IPS-18a (cell line): ENCODE results near the gene RAET1E.
"Not testable (repeated sequence)": the region's sequence is repeated elsewhere in the genome, so short reads cannot be mapped to it uniquely, and the experiment has no call there.

Experiments used
- H3K27ac ChIP-seq: one replicate; pipeline ENCODE4 v1.5.1; 2013; ENCODE audit warnings: low read length
- H3K27me3 ChIP-seq: one replicate; pipeline ENCODE4 v1.6.1; 2013; ENCODE audit warnings: mild to moderate bottlenecking, low read length; ENCODE audit not compliant: control insufficient read depth, insufficient read depth
- H3K36me3 ChIP-seq: one replicate; pipeline ENCODE4 v1.6.1; 2013; ENCODE audit warnings: low read depth, low read length; ENCODE audit not compliant: control insufficient read depth
- H3K4me1 ChIP-seq: one replicate; pipeline ENCODE4 v1.6.1; 2013; ENCODE audit warnings: low read depth, low read length; ENCODE audit not compliant: control insufficient read depth
- H3K4me3 ChIP-seq: one replicate; pipeline ENCODE4 v1.5.1; 2013; ENCODE audit warnings: low read length
- H3K9ac ChIP-seq: one replicate; pipeline ENCODE4 v1.6.1; 2013; ENCODE audit warnings: mild to moderate bottlenecking, low read length, moderate library complexity
- H3K9me3 ChIP-seq: one replicate; pipeline ENCODE4 v1.6.1; 2013; ENCODE audit warnings: low read depth, low read length; ENCODE audit not compliant: control insufficient read depth

RAET1E gene, protein sequence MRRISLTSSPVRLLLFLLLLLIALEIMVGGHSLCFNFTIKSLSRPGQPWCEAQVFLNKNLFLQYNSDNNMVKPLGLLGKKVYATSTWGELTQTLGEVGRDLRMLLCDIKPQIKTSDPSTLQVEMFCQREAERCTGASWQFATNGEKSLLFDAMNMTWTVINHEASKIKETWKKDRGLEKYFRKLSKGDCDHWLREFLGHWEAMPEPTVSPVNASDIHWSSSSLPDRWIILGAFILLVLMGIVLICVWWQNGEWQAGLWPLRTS

DNA sequence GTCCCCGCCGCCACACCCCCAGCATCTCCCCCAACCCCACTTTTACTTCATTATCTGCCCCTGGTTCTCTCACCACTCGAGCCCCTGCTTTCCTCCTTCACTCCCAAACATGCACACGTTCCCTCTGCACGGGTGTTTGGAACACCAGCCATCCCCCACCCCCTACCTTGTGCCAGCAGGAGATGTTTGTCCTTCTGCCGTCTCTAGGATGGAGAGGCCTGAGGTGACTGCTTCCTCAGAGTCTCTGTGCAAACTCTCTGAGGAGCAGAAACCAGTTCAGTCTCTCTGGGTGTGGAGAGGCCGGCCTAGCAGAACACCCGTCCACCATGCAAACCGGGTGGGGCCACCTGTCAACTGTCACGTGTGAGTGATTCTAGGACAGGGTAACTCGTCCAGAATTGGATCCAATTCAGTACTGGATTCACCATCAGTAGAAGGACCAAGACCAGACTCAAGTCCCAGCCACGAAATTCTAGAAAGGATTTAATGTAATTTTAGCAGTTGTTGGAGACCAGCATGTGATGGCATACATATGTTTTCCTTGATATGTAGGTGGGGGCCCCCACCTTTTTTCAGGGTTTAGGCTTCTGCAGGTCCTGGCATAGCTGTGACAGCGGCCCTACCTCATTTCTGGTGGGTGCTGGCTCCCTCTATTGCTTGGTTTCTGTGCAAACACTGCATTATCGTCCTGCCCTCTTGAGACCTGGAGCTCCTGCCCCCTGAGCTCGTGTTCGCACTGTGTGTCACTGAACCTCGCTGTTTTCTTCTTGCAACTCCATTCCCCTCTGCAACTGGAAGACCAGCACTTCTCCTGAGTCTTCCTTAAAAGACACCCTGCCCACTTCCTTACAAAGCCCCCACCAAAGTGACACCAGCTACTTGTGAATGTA, at the start of gene RAET1E:
Gene RAET1E, minus strand, starts transcription at position 259 of the 890 bp plus-strand sequence. CDS start 7,212 bp downstream, outside the sequence.
- H3K4me3 ChIP-seq = no peak within 1 kb of the TSS
- H3K36me3 ChIP-seq = no peaks in the 10 kb centered on the region
- H3K27ac ChIP-seq = no peak within 1 kb of the TSS
- H3K9me3 ChIP-seq = no peaks in the 10 kb centered on the region
- no peaks in the 10 kb centered on the region for H3K27me3 ChIP-seq
- H3K9ac ChIP-seq = no peak within 1 kb of the TSS
- no peaks in the 10 kb centered on the region for H3K4me1 ChIP-seq

DNA sequence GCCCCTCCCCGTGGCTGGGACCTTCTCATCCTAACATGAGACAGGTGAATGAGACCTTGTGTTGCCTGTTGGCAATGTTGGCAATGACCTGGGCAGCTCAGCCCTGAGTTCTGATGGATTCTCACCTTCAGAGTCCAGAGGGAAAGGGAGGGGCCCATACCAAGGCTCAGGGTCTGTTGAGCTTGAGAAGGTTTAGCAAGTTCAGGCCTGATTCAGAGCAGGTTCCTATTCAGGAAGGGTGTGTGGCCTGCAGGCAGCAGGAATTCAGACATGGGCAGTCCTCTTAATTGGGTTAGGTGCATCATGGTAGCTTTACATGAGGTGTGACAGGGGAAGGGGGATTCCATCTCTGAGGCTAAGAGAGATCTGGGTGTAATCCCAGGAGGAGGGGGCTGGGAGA, 49.6 kb upstream of the RAET1E start:
- H3K9ac ChIP-seq, H3K27ac ChIP-seq, H3K4me1 ChIP-seq, H3K36me3 ChIP-seq, H3K9me3 ChIP-seq, H3K4me3 ChIP-seq: not testable (repeated sequence)
- H3K27me3 ChIP-seq = peaks cover 76% of the 10 kb centered on the region

DNA sequence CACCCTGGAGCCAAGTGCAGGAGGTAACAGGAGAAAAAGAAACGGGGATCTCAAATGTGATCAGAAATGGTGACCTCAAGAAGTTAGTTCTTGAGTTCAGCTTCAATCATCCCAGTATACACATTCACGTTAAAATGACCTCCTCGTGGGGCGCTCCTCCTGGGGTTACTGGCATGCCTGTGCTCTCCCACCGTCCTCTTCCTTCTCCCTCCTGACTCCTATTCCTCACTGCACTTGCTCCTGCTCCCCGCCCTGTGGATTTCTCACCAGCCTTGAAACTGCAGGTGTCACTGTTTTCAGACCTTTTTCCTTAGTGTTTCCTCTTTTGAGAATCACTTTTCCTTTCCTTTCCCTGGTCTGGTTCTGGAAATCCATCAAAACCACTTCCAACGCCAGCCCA, 48.7 kb upstream of the RAET1E start:
- peaks cover 76% of the 10 kb centered on the region for H3K27me3 ChIP-seq
- not testable (repeated sequence) for H3K27ac ChIP-seq, H3K9ac ChIP-seq, H3K9me3 ChIP-seq, H3K4me1 ChIP-seq, H3K36me3 ChIP-seq, H3K4me3 ChIP-seq

DNA sequence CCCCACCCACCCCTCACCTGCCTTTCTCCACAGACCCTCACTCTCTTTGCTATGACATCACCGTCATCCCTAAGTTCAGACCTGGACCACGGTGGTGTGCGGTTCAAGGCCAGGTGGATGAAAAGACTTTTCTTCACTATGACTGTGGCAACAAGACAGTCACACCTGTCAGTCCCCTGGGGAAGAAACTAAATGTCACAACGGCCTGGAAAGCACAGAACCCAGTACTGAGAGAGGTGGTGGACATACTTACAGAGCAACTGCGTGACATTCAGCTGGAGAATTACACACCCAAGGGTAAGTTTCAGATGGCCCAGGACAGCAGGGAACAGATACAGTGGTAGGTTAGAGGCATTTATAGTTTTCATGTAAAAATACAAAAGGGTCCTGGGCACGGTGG, 47.4 kb upstream of the RAET1E start:
- peaks cover 76% of the 10 kb centered on the region for H3K27me3 ChIP-seq
- not testable (repeated sequence) for H3K27ac ChIP-seq, H3K9me3 ChIP-seq, H3K9ac ChIP-seq, H3K4me3 ChIP-seq, H3K36me3 ChIP-seq, H3K4me1 ChIP-seq

DNA sequence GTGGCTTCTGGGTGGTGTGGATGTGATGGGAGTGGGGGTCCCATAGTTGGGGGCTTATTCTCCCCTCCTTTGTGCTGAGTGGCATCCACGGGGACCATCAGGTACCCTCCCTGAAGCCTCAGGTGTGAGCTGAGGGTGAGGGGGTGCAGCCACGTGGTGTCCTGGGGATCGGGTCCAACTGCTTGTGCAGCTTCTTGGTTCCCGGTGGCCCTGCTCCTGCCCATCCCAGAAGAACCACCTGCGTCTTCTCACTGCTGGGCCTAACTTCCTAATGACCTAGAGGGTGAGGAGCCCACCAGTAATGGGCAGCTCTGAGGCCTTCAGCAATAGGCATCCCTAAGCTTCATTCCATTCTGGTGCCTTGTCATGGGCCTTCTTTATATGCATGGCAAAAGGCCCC, 45.4 kb upstream of the RAET1E start:
- not testable (repeated sequence) for H3K36me3 ChIP-seq, H3K27ac ChIP-seq, H3K9ac ChIP-seq, H3K4me1 ChIP-seq, H3K9me3 ChIP-seq, H3K4me3 ChIP-seq
- H3K27me3 ChIP-seq = peaks cover 76% of the 10 kb centered on the region

DNA sequence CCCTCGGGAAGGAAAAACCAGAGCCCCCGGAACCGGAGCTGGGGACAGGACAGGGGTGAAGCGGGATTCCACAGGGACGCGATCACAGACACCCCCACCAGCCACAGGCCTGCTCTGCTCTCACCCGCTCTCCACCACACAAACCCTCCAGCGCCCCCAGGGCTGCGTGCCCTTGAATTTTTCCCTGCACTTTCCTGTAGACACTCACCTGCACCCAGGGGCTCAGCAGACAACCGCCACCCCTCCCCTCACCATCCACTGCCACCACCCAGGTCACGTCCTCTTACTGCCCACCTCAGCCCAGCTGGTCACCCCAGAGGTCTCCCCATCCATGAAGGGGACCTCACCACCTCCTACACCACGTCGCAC, 44.5 kb upstream of the RAET1E start:
- Histone ChIP-seq H3K27ac (no peak overlapping the region), H3K9me3 (no peaks in the 10 kb centered on the region), H3K4me3 (peak overlapping the region; percentile 69), H3K27me3 (peaks cover 78% of the 10 kb centered on the region), H3K36me3 (no peaks in the 10 kb centered on the region), H3K9ac (no peak overlapping the region), H3K4me1 (no peaks in the 10 kb centered on the region)

DNA sequence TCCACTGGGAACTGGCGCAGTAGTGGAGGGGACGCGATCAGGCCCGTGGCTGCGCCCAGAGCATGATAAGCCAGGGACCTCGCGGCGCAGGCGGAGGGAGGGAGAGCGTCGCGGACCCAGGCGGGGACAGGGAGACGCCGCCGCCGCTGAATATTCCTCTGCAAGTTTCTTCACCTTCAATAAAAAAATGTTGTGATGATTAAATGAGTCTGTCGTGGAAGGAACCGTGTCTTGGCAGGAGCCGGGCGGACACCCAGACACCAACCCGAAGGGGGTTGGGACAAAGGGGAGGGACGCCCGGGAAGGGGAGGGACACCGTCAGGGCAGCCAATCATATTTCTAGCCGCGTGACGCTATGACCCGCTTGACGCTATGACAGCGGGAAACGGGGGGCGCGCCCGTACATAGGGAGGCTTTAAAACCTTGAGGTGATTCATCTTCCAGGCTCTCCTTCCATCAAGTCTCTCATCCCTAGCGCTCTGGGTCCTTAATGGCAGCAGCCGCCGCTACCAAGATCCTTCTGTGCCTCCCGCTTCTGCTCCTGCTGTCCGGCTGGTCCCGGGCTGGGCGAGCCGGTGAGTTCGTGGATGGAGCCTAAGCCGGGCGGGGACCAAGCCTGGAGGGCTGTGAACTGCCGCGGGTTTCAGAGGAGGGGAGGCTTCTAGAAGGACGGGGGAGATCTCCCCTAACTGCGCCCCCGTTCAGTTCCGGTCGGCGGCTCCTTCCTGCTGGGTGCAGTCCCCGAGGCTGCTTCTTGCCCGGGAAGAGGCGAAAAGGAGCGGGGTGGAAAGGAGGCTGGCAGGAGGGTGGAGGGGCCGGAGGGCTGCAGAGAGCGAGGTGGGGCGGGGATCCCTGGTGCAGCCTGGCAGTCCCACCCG, 43.9 kb upstream of the RAET1E start, which contains the start of gene ULBP2:
Gene ULBP2, plus strand, starts transcription at position 432 of the 878 bp plus-strand sequence. Its CDS starts 59 bp downstream, at position 491.
- Histone ChIP-seq H3K4me3 (peak within 1 kb of the TSS; percentile 69), H3K27ac (no peak within 1 kb of the TSS), H3K27me3 (peaks cover 83% of the 10 kb centered on the region), H3K9ac (no peak within 1 kb of the TSS), H3K4me1 (no peaks in the 10 kb centered on the region), H3K9me3 (no peaks in the 10 kb centered on the region), H3K36me3 (no peaks in the 10 kb centered on the region)

DNA sequence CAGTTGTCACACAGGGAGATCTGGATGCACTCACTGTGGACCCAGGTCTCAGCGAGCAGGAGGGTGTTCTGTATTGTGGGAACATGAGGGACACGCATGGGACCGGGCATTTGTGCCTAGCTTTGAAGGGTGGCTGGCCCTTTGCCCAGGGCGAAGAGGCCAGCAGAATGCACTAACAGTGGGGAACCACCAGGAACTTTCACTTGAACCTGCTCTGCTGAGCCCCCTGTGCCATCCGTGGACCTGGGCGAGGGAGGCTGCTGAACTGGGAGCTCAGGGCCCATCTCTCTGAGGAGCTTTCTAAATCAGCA, 42.7 kb upstream of the RAET1E start:
- peaks cover 87% of the 10 kb centered on the region for H3K27me3 ChIP-seq

DNA sequence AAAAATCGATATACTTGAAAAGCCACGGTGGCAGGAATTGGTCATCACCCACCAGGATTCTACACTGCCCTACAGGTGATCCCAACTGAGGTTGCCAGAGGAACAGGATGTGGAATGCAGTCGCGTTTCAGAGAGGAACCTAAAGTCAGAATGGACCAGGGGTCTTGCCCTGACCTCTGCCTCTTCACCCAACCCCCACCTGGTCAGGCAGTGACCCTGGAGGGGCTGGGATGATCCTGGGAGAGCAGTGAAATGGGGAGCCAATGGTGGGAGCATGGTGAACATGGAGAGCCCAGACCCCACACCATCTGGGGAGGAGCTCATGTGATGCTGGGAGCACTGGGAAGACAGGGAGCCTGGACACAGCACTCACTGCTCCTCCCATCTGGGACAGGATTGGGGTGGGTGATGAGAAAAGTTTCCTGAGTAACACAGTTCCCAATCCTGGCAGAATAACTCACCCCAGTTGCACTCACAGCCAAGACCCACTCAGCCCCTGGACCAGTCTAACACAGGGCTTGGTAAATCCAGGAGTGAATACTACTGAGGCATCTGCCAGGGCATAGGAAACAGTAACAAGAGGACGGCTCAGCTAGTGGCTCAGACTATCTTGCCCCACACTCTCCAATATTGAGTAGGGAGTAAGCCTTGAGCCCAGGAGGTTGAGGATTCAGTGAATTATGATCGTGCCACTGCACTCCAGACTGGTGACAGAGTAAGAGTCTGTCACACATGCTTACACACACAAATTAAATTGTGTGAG, 42.2 kb upstream of the RAET1E start:
- Histone ChIP-seq H3K27ac (no peak overlapping the region), H3K4me1 (no peaks in the 10 kb centered on the region), H3K9ac (no peak overlapping the region), H3K36me3 (no peaks in the 10 kb centered on the region), H3K9me3 (no peaks in the 10 kb centered on the region), H3K27me3 (peaks cover 92% of the 10 kb centered on the region), H3K4me3 (no peak overlapping the region)

More for the DNA sequence above, 42.7 kb upstream of the RAET1E start:
- H3K4me1 ChIP-seq = no peaks in the 10 kb centered on the region
- no peaks in the 10 kb centered on the region for H3K9me3 ChIP-seq
- H3K27ac ChIP-seq = no peak overlapping the region
- H3K36me3 ChIP-seq = no peaks in the 10 kb centered on the region
- H3K9ac ChIP-seq = no peak overlapping the region
- no peak overlapping the region for H3K4me3 ChIP-seq

DNA sequence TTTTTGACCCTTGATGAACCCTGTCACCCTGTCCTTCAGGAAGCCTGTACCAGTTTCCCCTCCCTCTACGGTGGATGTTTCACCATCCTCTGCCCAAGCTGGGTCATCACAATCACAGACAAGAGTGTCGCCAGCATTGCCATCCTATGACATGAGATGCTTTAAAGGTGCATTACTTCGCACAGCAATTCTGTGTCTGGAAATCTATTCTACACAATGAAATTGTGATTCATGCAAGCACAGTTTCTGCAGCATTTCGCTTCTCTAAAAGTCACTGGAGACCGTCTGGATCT, 41.4 kb upstream of the RAET1E start:
- Histone ChIP-seq H3K4me3 (no peak overlapping the region), H3K27me3 (peaks cover 100% of the 10 kb centered on the region)

More for the DNA sequence above, 41.4 kb upstream of the RAET1E start:
- Histone ChIP-seq H3K36me3 (no peaks in the 10 kb centered on the region), H3K9me3 (no peaks in the 10 kb centered on the region), H3K27ac (no peak overlapping the region), H3K4me1 (no peaks in the 10 kb centered on the region), H3K9ac (no peak overlapping the region)
